Epidermal melanocyte (primary cell): Measurements from ENCODE around the gene IGF2BP3.

Source experiments
- DNase-seq: peaks from one replicate; pipeline ENCODE4 v3.0.0; 2011; ENCODE audit warnings: low spot score; ENCODE audit not compliant: insufficient read length

The IGF2BP3 gene

DNA sequence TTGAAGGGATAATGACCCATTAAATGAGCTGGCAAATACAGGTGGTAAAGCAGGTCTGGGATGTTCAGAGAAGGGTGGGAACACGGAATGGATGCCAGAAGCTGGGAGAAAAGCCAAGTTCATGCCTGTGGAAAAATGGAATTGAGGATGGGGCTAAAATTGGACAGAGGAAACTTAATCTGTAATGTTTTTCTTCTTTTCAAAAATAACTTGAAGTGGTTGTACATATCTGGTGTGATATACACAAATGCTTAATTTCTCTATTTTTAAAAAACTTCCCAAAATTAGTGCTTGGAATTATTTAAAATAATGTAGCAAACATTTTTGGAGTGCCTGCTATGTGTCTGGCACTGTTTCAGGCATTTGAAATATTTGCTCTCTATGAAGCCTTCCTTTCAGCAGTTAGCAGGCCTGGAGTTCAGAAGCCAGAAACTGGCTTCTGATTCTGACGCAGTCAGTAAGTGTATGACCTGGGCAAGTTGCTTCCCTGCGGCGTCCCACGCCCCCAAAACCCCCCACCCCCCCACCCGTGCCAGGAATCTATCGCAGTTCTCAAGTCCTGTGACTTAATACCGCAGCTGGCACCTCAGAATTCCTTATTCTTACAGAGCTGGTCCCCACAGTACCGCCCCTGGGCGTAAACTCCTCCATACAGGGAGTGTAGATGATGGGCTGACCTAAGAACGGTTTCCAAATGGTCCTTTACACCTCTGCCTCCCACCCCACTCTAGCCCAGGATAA is 172.0 kb downstream of the IGF2BP3 start:
- DNase-seq = no peak

DNA sequence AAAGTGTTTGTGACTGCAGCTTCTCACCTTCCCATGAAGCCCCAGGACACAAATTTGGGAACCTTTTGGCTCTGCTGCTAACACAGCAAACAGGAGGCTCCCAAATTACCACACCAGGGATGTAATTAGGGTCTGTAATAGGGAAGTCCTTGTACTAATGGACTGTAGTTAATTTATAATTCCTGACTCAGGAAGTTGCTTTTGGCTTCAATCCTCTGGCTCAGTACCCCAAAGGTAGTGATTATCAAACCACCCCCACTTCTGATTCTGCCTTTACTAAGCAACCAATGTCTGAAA is 174.9 kb downstream of the IGF2BP3 start:
- DNase-seq = no peak

DNA sequence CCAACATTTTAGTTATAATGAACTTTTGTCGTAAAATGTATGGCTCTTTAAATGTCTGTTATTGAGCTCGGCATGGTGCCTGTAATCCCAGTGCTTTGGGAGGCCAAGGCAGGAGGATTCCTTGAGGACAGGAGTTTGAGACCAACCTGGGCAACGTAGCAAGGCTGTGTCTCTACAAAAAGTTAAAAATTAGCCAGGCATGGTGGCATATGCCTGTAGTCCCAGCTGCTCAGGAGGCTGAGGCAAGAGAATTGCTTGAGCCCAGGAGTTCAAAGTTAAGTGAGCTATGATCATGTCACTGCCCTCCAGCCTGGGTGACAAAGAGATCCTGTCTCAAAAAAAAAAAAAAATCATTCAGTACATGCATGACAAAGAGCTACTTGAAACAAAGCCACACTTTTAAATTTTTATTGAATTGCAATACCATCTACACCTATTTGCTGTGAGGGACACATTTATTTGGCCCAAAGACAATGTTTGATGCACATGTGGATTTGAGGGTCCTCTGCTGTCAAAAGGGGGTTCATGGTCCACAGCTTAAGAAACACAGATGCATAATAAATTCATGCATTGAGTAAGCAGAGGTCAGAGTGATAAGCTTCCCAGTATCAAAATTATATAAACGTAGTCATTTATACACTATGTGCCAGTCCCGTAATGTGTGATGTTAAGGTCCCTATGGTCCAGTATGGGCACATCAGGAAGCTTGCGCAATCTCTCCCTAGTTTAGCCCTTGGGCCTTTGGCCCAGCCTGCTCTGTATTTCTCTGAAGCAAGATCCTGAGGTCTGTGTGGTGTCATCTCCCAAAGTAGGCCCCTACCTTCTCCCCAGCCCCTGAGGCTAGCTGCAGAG is 175.5 kb downstream of the IGF2BP3 start:
- DNase-seq = no peak

DNA sequence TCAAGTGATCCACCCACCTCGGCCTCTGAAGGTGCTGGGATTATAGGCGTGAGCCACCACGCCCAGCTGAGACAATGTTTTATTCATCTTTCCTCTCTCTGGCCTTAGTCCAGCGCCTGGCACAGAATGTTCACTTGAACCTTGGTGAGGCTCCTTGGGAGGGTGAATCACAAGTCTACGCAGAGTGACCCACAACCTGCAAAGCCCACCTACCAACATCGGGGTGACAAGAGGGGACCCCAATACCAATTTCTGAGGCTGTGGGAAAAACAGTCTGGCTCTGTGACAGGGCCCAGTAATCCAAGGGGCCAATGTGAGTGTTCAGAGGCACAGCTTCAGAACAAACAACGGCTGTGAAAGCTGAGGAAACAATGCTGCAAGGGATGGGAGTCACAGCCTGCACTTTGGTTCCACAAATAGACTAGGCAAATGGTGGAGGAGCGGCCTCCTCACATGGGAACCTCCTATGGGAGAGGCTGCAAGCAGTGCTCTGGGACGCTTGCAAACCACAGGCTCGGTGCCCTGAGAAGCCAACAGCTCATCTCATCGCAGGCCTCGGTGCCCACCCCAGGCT is 176.7 kb downstream of the IGF2BP3 start:
- DNase-seq = no peak

DNA sequence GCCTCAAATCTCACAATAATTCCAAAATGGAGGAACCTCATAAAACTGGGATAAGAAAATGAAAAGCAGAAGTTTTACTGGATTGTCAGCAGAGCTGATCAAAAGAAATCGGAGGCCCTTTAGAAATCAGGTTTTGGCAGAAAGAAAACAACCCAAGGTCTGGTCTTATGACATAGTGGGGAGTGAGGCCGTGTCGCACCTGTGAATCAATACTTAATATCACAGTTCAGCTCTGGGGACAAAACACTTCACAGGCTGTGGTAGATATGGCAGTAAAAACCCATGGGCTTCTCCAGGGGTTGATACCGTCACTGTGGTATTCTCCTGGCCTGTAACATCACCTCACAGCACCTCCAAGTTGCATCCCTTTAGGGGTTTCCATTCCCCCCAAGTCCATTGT is 177.7 kb downstream of the IGF2BP3 start:
- no peak for DNase-seq

DNA sequence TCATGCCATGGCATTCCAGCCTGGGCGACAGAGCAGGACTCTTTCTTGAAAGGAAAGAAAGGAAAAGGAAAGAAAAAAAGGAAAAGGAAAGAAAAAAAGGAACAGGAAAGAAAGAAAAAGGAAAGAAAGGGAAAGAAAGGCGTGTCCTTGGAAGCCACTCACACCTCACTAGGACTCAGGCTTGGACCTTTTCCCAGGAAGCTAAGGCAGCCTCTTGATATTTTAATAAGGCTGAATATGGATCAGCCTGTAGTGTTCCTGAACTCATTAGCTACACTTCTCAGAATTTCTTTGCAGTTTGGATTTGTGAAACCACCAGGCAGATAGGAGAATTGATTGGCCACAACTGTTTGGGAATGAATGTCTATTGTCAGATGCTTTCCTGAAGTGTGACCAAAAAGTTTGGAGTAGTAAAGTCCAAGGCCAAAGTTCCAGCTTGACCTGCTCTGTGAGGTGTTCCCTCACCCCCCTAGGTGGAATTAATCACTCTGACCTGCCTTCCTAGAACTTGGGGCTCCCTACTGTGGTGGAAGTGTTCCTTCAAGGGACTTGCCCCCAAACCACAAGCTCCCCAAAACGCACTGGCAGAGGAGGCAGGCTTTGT is 178.2 kb downstream of the IGF2BP3 start:
- no peak for DNase-seq

DNA sequence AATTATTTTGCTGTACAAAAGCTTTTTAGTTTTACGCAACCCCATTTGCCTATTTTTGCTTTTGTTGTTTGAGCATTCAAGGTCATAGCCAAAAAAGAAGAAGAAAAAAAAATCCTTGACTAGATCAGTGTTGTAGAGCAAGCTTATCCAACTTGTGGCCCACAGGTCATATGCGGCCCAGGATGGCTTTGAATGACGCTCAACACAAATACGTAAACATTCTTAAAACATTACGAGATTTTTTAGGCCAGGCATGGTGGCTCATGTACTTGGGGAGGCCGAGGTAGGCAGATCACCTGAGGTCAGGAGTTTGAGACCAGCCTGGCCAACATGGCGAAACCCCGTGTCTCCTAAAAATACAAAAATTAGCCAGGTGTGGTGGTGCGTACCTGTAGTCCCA is 179.3 kb downstream of the IGF2BP3 start:
- no peak for DNase-seq

DNA sequence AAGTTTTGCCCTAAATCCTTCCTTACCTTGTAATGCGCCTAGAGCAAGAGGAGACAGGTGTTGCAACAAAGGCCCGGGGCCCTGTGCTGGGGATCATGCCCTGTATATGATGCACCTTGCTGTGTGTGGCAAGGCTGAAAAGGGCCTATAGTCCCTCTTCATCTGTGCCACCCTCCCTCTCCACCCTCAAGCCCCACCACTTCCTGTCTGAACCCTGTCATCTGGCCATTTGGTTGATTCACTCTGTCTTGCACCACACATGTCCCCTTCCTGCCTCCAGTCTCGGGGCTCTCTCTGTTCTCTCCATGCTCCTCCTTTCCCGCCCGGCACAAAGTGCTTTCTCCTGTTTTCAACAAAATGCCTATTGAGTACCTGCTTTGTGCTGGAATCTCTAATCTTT is 182.7 kb downstream of the IGF2BP3 start:
- DNase-seq = no peak

DNA sequence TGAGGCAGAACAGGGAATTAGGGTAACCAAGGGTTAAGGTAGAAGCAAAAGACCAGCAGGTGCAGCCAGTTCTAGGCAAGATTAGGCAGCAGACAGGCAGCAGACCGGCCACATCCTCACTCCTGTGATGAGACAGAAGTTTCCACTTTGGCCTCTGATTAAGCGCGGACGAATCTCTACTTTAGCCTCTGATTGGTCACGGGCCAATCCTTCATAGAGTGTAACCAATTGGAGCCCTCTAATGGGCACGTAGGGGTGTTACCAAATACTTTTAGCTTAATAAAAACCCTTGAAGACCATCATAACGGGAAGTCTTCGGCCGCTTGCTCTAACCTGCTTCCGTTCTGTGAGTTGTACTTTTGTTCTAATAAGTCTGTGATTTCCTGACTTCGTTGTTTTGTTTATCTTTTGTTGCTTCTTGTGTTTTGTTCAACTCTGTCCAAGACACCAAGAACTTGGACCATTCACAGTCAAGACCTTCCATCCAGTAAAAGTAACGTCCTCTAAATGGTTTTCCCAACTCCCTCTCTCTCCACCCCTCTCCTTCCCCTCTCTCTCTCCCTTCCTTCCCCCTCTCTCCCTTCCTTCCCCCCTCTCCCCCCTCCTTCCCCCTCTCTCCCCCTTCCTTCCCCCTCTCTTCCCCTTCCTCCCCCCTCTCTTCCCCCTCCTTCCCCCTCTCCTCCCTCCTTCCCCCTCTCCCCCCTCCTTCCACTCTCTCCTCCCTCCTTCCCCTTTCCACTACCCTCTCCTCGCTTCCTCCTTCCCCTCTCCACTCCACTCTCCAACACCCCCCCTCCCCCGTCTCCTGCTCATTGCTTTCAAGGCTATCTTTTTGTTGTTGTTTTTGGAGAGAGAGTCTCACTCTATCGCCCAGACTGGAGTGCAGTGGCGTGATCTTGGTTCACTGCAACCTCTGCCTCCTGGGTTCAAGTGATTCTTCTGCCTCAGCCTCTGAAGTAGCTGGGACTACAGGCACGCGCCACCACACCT is 184.3 kb downstream of the IGF2BP3 start:
- DNase-seq = no peak

DNA sequence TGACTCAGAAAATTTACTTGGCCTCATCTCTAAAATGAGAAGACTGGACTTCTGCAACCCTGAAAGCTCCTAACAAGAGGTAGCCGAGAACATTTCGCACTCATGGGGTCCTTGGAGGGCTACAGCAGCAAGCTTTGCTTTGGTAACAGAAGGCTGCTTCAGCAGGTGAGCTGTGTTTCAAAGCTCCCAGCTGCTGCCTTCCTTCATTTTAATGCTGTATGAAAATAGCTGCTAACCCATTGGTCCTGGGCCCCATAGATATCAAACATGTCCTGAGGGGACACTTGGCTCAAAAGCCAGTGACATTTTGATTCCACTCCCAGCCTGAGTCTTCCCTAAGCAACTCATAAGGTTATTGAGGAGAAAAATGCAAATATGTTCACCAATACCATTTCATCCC is 185.4 kb downstream of the IGF2BP3 start:
- DNase-seq = no peak

DNA sequence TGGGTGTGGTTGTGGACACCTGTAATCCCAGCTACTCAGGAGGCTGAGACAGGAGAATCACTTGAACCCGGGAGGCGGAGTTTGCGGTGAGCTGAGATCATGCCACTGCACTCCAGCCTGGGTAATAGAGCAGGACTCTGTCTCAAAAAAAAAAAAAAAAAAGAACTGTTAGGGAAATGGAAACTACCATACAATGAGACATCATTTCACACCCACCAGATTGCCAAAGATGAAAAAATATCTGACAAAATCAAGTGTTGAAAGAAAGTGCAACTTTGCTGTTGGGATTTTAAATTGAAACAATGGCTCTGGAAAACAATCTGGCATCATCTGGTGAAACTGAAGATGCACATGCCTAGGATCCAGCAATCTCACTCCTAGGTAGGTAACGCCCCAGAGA is 187.2 kb downstream of the IGF2BP3 start:
- no peak for DNase-seq

DNA sequence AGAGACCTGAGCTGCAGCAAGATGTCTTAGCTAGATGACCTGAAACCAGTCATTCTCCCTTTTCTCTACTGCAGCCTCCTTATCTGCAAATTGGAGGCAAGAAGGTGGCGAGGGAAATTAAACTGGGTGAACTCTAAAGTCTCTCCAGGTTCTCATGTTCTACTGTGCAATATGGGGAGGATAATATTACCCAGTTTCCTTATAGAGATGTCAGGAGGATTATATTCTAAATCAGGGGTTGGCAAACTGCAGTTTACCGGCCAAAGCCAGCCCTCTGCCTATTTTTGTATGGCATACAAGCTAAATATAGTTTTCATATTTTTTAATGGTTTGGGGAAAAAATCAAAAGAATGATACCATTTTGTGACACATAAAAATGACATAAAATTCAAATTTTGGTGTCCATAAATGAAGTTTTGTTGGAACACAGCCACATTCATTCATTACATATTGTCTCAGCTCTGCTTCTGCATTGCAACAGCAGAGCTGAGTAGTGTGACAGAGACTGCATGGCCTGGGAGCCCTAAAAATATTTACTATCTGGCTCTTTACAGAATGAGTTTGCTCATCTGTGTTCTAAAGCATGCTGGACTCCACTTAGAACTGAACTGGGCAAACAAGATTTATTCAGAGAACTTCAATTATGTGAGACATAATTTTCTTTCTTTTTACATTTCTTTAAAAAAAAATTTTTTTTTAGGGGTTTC is 190.3 kb downstream of the IGF2BP3 start:
- no peak for DNase-seq

DNA sequence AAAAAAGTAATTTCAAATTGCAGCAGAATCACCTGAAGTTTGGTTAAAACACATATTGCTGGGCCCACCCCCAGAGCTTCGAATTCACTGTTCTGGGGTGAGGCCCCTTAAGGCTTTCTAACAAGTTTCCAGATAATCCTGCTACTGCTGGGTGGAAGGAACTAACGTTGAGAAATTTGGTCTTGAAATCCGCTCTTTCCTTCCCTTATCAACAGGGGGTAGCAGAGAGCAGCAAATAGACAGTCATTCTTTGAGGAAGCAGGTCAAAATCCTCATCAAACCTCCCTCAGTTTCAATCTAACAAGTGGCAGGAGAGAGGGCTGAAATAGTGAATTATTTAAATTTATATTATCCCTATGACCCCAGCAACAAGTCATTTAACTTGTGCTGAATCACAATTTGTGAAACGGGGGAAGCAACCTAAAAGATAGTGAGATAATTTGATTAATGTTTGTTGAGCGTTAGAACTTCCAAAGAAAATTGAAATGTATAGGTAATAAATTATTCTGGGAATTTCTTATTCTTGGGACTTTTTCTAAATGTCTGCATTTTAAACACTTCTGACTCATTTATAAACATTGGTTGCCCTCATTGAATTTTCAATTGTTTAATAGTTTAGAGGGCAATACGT is 192.8 kb downstream of the IGF2BP3 start:
- peak; percentile 39 for DNase-seq

DNA sequence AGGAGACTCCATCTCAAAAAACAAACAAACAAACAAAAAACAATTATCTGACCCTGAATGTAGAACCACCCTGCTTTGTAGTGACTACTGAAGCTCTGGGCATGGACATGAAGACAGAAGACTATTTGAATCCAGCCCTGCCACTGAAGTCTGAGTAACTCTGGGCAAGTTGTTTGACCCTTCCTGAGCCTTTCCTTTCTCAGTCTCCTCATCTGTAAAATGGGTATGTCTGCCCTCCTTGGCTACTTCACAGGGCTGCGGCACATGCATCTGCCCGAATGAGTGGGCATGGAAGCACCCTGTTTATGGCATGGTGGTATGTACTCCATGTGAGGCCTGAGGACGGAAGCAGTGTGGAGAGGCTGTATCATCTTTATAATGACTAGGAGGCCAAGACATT is 193.3 kb downstream of the IGF2BP3 start:
- DNase-seq = no peak

DNA sequence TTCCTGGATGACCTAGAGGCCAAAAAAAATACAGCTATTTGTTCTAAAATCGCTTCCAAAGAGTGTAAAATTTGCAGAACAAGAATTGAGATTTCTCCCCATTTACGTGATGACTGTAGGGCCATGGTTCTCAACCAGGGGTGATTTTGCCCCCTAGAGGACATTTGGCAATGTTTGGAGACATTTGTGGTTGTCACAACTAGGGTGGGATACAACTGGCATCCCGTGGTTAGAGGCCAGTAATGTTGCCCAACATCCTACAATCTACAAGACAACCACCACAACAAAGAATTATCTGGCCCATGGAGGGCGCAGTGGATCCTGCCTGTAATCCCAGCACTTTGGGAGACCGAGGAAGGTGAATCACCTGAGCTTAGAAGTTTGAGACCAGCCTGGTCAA is 193.9 kb downstream of the IGF2BP3 start:
- no peak for DNase-seq

DNA sequence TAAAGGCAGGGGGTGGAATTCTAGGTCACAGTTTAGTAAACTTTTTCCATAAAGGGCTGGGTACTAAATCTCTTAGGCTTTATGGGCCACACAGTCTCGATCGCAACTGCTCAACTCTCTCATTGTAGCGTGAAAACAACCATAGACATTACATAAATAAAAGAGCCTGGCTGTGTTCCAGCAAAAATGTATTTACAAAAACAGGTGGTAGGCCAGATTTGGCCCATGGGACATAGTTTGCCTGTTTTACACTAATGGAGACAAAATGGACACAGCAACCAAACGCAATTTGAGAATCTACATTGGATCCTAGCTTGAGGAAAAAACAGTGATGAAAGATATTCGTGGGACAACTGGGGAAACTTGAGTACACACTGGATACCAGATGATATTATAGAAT is 194.4 kb downstream of the IGF2BP3 start:
- no peak for DNase-seq

DNA sequence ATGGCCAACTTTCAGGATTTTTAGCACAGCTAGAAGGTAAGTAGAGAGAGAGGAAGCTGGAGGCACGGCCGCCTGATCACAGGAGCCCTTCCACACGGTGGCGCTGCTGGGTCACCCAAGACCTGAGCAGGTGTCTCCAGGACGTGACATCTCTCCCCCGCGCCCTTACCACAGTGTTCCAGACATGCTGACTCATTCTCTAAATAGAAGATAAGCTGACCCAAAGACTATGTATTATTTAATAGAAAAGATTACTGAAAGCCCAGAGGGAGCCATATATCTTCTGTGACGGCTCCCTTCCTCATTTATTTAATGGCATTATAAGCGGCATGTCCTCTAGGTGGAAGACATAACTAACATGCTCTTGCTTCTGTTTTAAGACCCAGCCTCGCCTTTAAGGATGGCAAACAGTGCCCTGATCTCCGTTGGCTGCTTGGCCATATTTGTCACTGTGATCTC is 197.1 kb downstream of the IGF2BP3 start:
- DNase-seq = no peak

DNA sequence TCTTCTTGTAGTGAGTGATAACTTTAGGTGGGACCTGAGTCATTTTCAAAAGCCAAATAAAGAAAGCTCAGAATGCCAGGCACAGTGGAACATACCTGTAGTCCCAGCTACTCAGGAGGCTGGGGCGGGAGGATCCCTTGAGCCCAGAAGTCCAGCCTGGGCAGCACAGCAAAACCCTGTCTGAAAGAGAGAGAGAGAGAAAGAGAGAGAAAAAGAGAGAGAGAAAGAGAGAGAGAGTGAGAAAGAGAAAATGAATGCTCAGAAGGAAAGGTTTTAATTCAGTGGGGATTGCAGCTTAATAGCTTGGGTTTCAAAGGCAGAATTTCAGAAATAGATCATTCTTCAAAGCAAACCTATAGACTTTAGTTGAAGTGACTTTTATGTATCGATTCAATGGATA is 198.0 kb downstream of the IGF2BP3 start:
- DNase-seq = no peak

DNA sequence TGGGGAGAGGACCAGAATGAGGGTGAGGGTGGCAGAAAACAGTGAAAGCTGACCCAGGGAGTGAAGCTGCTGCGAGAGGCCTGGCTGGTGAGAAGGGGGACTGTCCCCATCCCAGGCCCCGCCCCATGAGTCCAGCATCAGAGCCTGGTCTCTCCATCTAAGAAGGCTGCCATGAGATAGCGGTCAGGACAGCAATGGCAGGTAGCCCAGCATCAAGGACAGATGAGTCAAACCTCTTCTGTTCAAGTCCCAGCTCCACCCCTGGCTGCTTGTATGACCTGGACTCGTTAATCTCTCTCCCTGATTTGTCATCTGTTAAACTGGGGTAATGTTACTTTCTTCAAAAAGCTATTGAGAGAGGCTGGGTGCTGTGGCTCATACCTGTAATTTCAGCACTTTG is 201.5 kb downstream of the IGF2BP3 start:
- no peak for DNase-seq

DNA sequence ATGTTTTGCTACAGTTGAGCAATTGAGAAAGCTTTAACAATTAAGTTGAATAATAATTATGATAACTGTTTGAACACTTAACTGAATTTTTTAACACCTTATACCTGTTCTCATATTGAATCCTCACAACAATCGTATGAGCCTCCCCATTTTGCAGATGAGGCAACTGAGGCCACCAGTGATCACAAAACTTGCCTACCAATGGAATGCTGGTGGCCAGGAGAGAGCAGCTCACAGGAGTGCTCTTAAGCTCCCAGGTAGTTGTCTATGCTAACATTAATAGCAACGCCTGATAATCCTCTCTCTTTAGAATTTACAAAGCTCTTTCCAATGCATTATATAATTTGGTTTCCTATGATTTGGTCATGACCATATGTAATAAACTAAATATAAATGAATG is 202.1 kb downstream of the IGF2BP3 start:
- no peak for DNase-seq
